ENCODE results near the gene ARSK. TPM values are rescaled to one million over a fixed set of nuclear protein-coding genes. Genes with fewer than 3 reads are reported as not detected.
A peak's percentile ranks its signal among the peaks of the same experiment; 100 is the strongest.
"Not testable (repeated sequence)": the region's sequence is repeated elsewhere in the genome, so short reads cannot be mapped to it uniquely, and the experiment has no call there.

Gene ARSK
- total RNA-seq, 1 donor from 2014 or later: 2.9 TPM

GRCh38 chr5:95641741-95642220 is 86.9 kb downstream of the ARSK start:
- Mint-ChIP-seq H3K36me3 (ENCODE audit: low read depth) (no peaks in the 10 kb centered on the region), H3K27ac (no peak overlapping the region), H3K4me1 (peaks cover 18% of the 10 kb centered on the region), H3K4me3 (no peak overlapping the region), H3K27me3 (no peaks in the 10 kb centered on the region), H3K9me3 (no peaks in the 10 kb centered on the region)
- ATAC-seq (ENCODE audit: low read depth): no peak
- TF ChIP-seq CTCF (IDR thresholded peaks at IDR 0.05): no peak
- CTCF ChIA-PET: interaction anchor here (1.1 to 5.6 kb wide), 4 partner anchors 10 to 207 kb away, joined by 3 to 69 read pairs (median 5); no protein-coding TSS in a partner anchor
- POLR2A ChIA-PET: no interaction called here
- intact Hi-C loops (cut with micrococcal nuclease): no loop called here
- no peak for DNase-seq

- ATAC-seq (ENCODE audit: low read depth) (no peak), DNase-seq (no peak)
- Mint-ChIP-seq H3K9me3 (no peaks in the 10 kb centered on the region), H3K27me3 (no peaks in the 10 kb centered on the region), H3K27ac (no peak overlapping the region), H3K4me1 (peaks cover 26% of the 10 kb centered on the region), H3K36me3 (ENCODE audit: low read depth) (no peaks in the 10 kb centered on the region), H3K4me3 (no peak overlapping the region)
- intact Hi-C loops (cut with micrococcal nuclease): no loop called here
- ChIA-PET CTCF (interaction anchor here (1.0 to 5.6 kb wide), 9 partner anchors 12 to 227 kb away, joined by 3 to 69 read pairs (median 4); no protein-coding TSS in a partner anchor), POLR2A (no interaction called here)
- TF ChIP-seq CTCF (IDR thresholded peaks at IDR 0.05): no peak
Observed at GRCh38 chr5:95643152-95643551, 88.3 kb downstream of the ARSK start.

GRCh38 chr5:95644351-95645042 is 89.6 kb downstream of the ARSK start:
- Mint-ChIP-seq H3K27ac (peak overlapping the region; percentile 43), H3K4me1 (peaks cover 26% of the 10 kb centered on the region), H3K36me3 (ENCODE audit: low read depth) (no peaks in the 10 kb centered on the region), H3K4me3 (no peak overlapping the region), H3K27me3 (no peaks in the 10 kb centered on the region), H3K9me3 (no peaks in the 10 kb centered on the region)
- POLR2A ChIA-PET: interaction anchor here (0.7 kb wide), 1 partner anchor 137 kb away, joined by 5 read pairs; no protein-coding TSS in a partner anchor
- DNase-seq (no peak), ATAC-seq (ENCODE audit: low read depth) (no peak)
- intact Hi-C loops (cut with micrococcal nuclease): loop anchor here (1.0 kb wide), 6 partner anchors 20 to 957 kb away; no protein-coding TSS in a partner anchor
- CTCF ChIA-PET: interaction anchor here (0.6 to 5.6 kb wide), 14 partner anchors 9 to 957 kb away, joined by 3 to 69 read pairs (median 4); no protein-coding TSS in a partner anchor
- peak; percentile 17 for TF ChIP-seq CTCF (IDR thresholded peaks at IDR 0.05)

GRCh38 chr5:95646226-95646568 is 91.3 kb downstream of the ARSK start:
- POLR2A ChIA-PET: interaction anchor here (0.8 to 2.5 kb wide), 17 partner anchors 13 to 1016 kb away, joined by 3 to 20 read pairs (median 7); partner anchors contain the start of genes ARSK, CAST, ELL2 and GLRX
- not testable (repeated sequence) for H3K36me3 Mint-ChIP-seq (ENCODE audit: low read depth); H3K9me3 Mint-ChIP-seq; ATAC-seq (ENCODE audit: low read depth); H3K27me3 Mint-ChIP-seq; DNase-seq
- H3K27ac Mint-ChIP-seq: peak overlapping the region; percentile 87
- H3K4me1 Mint-ChIP-seq: peaks cover 26% of the 10 kb centered on the region
- peak overlapping the region; percentile 86 for H3K4me3 Mint-ChIP-seq
- CTCF ChIA-PET: interaction anchor here (1.0 to 5.6 kb wide), 6 partner anchors 18 to 197 kb away, joined by 3 to 69 read pairs (median 6); no protein-coding TSS in a partner anchor
- intact Hi-C loops (cut with micrococcal nuclease): loop anchor here (1.0 to 2.0 kb wide), 10 partner anchors 14 to 1537 kb away; partner anchors contain the start of genes ELL2, GPR150, RHOBTB3 and RIOK2

- CTCF ChIA-PET: interaction anchor here (0.6 to 5.6 kb wide), 11 partner anchors 17 to 202 kb away, joined by 3 to 69 read pairs (median 4); partner anchors contain the start of genes ARSK, RHOBTB3 and SKIC3
- Mint-ChIP-seq H3K4me1 (peaks cover 26% of the 10 kb centered on the region), H3K27me3 (no peaks in the 10 kb centered on the region), H3K9me3 (no peaks in the 10 kb centered on the region), H3K27ac (peak within 1 kb of the TSS; percentile 87), H3K36me3 (ENCODE audit: low read depth) (no peaks in the 10 kb centered on the region), H3K4me3 (peak within 1 kb of the TSS; percentile 86)
- no peak for TF ChIP-seq CTCF (IDR thresholded peaks at IDR 0.05)
- intact Hi-C loops (cut with micrococcal nuclease): loop anchor here (1.0 to 2.0 kb wide), 10 partner anchors 14 to 1537 kb away; partner anchors contain the start of genes ELL2, GPR150, RHOBTB3 and RIOK2
- peak; percentile 96 for ATAC-seq (ENCODE audit: low read depth)
- peak; percentile 97 for DNase-seq
- POLR2A ChIA-PET: interaction anchor here (0.8 to 2.5 kb wide), 19 partner anchors 13 to 1016 kb away, joined by 3 to 20 read pairs (median 7); partner anchors contain the start of genes ARSK, CAST, ELL2 and GLRX
Observed at GRCh38 chr5:95646569-95647431, 91.9 kb downstream of the ARSK start, which contains the start of gene RFESD. Gene RFESD, plus strand, starts transcription at chr5:95646777. Its CDS starts 5,495 bp downstream, at chr5:95652272.

All from activated B cell treated with CpG ODN at 0.5 μM for 24 hours (primary cell).